SIG-M5 treated with dmso at 0.1 percent for 504 hours (cell line): ENCODE results near the gene ODC1.
"Not testable (repeated sequence)": the region's sequence is repeated elsewhere in the genome, so short reads cannot be mapped to it uniquely, and the experiment has no call there.

Experiments used
- DNase-seq: peaks from one replicate; lab custom pipeline; 2025; ENCODE audit not compliant: unreplicated experiment; lab: John Stamatoyannopoulos, UW

The ODC1 gene

DNA sequence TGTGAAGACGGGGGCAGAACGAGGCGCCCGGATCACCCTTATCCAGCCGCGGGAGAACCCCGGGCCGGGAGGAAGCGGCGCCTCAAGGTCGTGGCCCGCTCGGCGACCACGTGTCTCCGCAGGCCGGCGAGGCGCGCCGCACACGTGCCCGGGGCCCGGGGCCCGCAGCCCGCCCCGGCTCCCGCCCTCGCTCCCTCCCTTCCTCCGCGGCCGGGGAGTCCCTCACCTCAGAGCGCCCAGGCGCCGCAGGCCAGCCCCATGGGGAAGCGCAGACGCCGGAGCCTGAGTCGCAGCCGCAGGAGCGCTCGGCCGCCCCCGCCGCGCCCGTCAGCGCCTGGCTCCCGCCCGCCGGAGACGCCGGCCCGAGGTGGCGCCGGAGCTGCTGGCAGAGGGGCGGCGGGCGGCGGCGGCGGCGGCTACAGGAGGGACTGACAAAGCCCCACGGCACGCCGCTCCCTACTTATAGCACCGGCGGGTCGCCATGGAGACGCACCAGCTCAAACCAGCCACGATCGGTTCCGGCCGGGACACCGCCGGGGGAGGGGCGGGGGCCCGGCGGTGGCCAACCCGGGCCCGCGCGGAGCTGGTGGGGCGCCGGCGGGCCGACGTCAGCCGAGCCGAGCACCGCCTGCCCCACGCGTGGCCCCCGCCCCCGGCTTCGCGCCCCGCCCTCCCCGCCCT is at the start of gene ODC1:
ODC1 (minus strand) TSS at position 433 of the 681 bp plus-strand sequence. CDS start 3,295 bp downstream, outside the sequence.
- DNase-seq: peak; percentile 94

GRCh38 chr2:10497797-10498251 is 49.7 kb upstream of the ODC1 start:
- DNase-seq: peak; percentile 89

DNA sequence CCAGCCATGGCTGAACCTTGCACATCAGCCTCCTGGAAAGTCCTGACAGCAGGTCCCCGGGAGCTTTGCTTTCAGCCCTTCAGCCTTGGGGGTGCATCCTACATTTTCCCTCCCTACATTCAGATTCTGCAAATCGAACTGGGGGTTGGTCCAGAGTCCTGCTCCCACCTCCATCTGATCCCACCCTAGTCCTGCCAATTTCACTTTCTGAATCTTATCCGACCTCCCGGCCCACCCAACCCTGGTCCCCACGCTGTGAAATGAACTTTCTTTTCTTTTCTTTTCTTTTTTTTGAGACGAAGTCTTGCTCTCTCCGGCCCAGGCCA is 47.8 kb upstream of the ODC1 start:
- DNase-seq: no peak

DNA sequence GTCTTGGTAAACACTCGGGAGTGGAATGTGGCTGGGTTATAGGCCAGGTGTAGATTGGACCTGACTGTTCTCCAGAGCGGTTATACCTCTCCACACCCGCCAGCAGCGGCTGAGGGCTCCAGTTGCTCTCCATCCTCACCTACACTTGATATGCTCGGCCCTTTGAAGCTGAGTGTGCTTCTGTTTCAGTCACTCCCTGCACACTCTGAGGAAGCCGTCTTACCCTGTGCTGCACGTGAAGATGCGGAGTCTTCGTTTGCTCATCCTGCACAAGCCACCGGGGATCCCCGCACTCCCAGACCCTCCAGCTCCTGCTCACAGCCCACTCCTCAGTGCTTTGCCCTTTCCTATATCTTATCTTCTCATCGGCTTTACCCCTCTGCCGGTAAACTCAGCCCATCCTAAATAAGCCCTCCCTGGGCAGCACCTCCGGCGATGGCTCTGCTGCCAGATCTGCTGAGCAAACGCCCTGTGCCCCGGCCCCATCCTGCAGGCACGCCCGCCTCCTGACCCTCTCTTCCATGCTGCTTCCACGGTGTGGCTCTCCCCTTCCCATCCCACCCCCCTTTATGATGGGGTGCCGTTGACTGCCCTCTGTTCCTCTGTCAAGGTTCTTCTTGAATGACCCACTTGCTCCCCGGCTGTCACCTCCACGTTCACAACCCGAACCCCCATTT is 47.3 kb upstream of the ODC1 start:
- no peak for DNase-seq

DNA sequence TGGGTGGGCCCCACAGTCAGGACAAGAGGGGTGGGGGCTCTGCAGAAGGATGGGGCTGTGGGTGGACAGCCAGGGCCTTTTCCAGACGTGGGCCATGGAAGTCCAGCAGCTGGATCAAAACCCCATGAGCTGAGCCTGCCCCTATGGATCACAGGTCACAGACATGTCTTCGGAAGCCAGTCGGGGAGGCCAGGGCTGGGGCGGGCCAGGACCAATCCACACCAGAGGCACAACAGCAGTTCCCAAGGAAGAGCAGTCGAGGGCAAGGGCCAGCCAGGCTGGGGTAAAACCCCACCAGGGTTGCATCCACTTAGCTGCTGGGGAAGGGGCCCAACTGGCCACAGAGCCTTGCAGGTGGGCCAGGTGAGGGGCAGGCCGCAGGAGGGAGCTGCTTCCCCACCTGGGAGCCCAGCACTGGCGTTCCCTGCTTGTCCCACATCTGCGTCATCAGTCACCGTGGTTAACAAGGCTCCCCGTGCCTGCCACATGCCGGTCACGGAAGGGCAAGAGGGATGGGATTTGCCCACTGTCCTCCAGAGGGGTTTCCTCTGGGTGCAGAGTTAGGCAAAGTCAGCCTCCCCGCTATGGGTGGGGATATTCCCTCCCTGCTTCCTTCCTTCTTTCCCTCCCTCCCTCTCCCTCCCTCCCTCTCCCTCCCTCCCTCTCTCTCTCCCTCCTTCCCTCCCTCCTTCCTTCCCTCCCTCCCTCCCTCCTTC is 46.4 kb upstream of the ODC1 start:
- no peak for DNase-seq

DNA sequence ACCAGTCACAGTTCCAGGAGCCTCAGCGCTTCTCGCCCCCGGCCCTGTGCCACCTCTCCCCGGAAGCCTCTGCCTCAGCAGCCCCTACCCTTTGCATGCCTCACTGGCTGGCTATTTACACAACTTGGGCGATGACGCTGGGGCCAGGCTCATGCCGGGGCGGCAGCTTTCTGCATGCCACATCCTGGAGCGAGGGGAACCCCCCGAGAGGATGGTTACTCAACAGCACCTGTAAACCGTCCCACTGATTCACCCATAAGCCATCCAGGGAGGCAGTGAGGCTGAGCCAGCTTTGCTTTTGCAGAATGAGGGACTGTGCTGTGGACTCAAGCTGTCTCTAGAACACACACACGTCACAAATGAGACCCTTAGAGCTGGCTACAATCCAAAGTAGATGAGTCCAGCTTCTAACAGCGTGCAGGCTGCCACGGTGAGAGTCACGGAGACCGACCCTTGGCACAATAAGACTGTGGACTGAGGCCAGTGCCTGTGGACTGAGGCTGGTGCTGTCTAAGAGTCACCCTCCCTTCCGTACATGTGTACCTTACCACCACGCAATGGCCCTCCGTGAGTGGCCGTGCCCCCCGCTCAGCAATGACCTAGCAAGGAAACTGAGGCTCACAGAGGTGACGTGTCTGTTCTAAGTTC is 45.6 kb upstream of the ODC1 start:
- DNase-seq: peak; percentile 81

DNA sequence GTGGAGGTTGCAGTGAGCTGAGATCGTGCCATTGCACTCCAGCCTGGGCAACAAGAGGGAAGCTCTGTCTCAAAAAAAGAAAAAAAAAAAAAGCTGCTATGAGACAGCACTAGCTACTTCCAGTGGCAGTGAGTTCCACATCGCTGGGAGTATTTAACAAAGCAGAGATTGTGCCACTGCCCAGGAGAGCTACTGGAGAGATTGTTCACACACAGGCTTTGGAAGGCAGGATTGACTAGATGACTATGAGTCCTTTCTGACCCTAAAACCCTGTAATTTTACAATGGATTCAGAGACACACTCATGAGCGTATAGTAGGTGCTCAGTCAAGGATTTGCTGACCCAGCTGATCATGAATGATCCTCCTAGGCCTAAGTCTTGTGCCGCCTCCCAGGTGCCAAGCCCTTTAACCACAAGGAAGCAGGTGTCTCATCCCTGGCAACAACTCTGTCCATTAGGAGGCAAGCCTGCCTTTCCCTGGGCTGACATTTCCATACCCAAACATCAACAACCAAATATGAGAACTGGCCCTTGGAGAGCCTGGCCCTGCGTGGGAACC is 45.0 kb upstream of the ODC1 start:
- no peak for DNase-seq

DNA sequence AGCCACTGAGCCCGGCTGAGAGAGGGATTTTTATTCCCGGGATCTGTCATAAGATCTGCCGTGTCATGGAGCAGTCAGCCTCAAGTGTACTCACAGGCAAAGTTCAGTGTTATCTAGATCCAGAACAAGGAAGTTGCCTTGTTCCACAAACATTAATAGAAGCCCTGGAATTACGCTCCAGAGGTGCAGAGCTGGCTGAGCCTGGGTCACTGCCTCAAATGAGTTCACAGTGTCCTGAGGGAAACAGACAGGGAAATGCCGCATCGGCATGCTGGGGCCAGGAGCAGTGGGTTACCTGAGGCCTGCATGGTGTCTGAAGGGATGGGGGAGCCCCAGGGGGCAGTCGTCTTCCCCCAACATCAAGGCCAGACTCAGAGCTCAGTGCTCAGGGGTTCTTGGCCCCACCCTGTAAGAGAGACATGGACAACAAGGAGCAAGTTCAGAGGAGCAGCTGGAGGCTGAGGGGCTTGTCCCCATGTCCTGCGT is 42.7 kb upstream of the ODC1 start:
- peak; percentile 17 for DNase-seq

DNA sequence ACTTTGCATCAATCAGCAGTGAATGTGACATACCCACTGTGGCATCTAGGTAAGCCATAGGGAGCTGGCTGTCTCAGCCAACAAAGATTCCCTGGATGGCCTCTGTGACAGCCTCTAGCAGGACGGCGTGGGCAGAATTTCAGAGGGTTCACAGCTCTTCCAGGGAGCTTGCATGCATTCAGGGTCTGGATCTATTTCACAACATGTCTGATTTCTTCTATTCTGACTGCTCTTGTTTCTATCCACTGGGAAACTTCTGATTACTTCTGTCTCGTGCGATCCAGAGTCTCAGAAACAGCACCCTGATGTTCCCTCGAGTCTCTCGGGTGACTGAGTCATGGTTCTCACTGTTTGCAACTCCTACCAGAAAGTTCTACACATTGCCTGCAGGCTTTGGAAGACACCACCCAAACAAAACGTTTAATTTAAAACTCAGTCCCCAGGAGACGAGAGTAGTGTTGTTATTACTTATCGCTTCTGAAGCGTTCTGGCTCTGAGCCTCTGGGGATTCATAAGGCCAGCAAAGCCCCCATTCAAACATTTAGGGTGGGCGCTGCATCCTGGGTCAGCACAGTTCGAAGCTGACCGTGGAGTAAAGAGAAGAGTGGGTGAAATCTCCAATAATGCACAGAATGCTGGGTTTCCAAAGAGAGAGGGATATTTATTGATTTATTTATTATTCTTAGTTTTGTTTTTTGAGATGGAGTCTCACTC is 41.9 kb upstream of the ODC1 start:
- DNase-seq: no peak

DNA sequence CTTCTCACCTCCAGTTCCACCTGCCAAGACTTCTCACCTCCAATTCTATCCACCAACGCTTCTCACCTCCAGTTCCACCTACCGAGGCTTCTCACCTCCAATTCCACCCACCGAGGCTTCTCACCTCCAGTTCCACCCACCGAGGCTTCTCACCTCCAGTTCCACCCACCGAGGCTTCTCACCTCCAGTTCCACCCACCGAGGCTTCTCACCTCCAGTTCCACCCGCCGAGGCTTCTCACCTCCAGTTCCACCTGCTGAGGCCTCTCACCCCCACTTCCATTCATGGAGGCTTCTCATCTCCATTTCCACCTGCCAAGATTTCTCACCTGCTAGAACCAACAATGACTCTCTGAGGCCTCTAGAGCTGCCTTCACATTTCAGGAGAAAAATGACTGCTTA is 40.0 kb upstream of the ODC1 start:
- DNase-seq: not testable (repeated sequence)

- not testable (repeated sequence) for DNase-seq
Measured at GRCh38 chr2:10487741-10488104, 39.6 kb upstream of the ODC1 start.

DNA sequence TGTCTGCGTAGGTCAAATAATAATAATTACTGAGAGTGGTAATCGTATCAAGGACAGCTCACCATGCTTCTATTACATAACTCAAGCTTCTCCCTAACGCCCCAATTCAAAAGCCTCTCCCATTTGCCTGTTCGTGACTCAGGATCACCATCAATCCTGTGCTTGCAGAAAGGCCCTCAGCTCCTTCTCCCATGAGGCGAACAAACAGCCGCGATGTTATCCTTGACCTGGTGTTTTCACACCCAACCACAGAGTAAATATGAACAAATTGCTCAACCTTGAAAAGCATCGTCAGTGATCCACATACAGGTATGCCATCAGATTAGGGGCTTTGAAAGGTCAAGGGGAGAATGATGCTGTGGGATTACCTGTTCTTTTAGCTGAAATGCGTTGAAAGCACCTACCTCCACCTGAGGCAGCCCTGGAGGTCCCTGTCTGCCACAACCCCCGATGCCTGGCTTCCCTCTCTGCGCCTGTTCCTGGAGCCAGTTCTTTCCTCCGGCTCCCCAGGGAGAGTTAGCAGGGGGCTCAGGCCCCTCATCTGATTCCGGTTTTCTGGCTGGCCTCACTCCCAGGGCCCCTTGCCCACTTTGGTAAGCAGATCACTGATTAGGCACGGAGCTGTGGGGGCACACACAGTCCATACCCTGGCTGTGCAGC is 39.1 kb upstream of the ODC1 start:
- DNase-seq: peak; percentile 32

DNA sequence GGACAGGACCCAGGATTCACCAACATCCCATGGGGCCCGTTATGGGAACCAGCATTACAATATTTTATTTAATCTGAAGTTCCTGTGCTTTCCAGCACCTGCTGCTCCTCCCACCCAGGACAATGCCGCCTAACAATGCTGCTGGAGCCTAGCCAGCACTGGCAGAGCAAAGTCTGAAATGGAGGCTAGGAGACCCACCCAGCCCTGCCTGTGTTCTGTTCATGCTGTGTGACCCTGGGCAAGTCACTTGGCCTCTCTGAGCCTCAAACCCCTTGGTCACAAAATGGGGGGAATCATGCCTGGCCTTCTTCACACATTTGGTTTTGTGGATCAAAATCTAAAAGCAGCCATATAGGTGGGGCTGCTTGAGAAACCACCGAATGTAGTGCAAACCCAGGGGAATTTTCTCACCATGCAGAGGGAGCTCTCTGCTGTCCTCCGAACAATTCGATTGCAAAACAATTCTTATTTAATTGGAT is 38.5 kb upstream of the ODC1 start:
- DNase-seq: no peak

- no peak for DNase-seq
Measured at GRCh38 chr2:10486091-10486490, 38.0 kb upstream of the ODC1 start.

- DNase-seq: no peak
Measured at GRCh38 chr2:10482913-10483312, 34.8 kb upstream of the ODC1 start.

- DNase-seq: no peak
Measured at GRCh38 chr2:10482460-10482859, 34.3 kb upstream of the ODC1 start.

- no peak for DNase-seq
Measured at GRCh38 chr2:10481666-10482157, 33.6 kb upstream of the ODC1 start.

DNA sequence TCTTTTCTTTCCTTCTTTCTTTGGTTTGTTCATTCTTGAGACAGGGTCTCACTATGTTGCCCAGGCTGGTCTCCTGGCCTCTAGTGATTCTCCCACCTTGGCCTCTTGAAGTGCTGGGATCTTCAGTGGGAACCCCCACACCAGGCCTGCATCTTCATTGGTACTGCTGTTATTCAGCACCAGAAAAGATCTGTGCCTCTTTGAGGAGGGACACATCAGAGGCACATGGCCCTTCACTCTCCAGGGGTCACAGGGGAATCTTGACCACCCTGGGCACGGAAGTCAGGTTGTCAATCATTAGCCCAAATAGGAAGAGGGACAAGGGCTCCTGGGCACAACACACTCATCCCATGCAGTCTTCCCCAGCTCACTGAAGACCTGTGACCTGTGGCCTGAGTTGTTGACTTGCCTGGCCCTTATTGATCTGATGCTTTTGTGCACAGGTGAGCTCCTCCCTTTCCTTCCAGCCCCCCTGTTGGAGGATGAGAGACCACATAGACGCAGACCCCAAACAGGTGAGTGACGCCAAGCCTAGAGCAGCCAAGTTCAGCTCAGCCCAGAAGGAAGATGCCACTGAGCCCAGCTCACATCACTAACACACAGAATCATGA is 33.0 kb upstream of the ODC1 start:
- DNase-seq: no peak

DNA sequence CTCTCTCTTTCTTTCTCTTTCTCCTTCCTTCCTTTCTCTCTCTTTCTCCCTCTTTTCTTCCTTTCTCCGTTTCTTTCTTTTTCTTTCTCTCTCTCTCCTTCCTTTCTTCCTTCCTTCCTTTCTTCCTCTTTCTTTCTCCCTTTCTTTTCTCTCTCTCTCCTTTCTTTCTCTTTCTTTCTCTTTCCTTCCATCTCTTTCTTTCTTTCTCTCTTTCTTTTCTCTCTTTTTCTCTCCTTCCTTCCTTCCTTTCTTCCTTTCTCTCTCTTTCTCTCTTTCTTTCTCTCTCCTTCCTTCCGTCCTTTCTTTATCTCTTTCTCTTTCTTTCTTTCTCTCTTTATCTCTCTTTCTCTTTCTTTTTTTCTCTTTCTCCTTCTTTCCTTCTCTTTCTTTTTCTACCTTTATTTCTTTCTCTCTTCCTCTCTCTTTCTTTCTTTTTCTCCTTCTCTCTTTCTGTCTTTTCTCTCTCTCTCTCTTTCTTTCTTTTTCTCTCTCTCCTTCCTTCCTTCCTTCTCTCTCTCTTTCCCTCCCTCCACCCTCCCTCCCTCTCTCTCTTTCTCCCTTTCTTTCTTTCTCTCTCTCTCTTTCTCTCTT is 32.3 kb upstream of the ODC1 start:
- no peak for DNase-seq
